ENCODE results near the gene CLSTN1. TPM values are rescaled to one million over a fixed set of nuclear protein-coding genes. Genes with fewer than 3 reads are reported as not detected.

The CLSTN1 gene
- total and polyA plus RNA-seq, 8 donors = 73.1 to 120 (median 107) TPM

- H3K36me3 ChIP-seq = peaks cover 0 to 97% of the 10 kb centered on the region in 2 donors
- H3K27me3 ChIP-seq = no peaks in the 10 kb centered on the region
- ATAC-seq = no peak
- no peak for TF ChIP-seq CTCF (IDR thresholded peaks at IDR 0.05)
- H3K4me3 ChIP-seq = no peak overlapping the region
- peak in 1 of 4 donors; percentile 76 for DNase-seq
- peaks cover 0 to 6% of the 10 kb centered on the region in 2 donors for H3K4me1 ChIP-seq
- intact Hi-C loops (cut with DNase I) = loop anchor here in 1 of 2 donors (10.0 kb wide), 1 partner anchor 104 kb away; no protein-coding TSS in a partner anchor
- peaks cover 0 to under 1% of the 10 kb centered on the region in 2 donors for H3K9me3 ChIP-seq
- H3K27ac ChIP-seq = peak overlapping the region in 1 of 2 donors; percentile 37
Observed at GRCh38 chr1:9728451-9729295, 95.1 kb downstream of the CLSTN1 start.

GRCh38 chr1:9726905-9727595 lies 96.7 kb downstream of the CLSTN1 start:
- Histone ChIP-seq H3K36me3 (peaks cover 0 to 97% of the 10 kb centered on the region in 2 donors), H3K4me1 (peaks cover 0 to 6% of the 10 kb centered on the region in 2 donors), H3K4me3 (no peak overlapping the region), H3K27ac (no peak overlapping the region), H3K27me3 (no peaks in the 10 kb centered on the region), H3K9me3 (peaks cover 0 to 8% of the 10 kb centered on the region in 2 donors)
- intact Hi-C loops (cut with DNase I) = loop anchor here in 1 of 2 donors (10.0 kb wide), 1 partner anchor 102 kb away; no protein-coding TSS in a partner anchor
- peak in 1 of 4 donors; percentile 73 for DNase-seq
- ATAC-seq = no peak
- no peak for TF ChIP-seq CTCF (IDR thresholded peaks at IDR 0.05)

GRCh38 chr1:9726406-9726805 lies 97.4 kb downstream of the CLSTN1 start:
- Histone ChIP-seq H3K4me3 (no peak overlapping the region), H3K27me3 (no peaks in the 10 kb centered on the region), H3K36me3 (peaks cover 0 to 97% of the 10 kb centered on the region in 2 donors), H3K4me1 (peaks cover 0 to 6% of the 10 kb centered on the region in 2 donors), H3K27ac (no peak overlapping the region), H3K9me3 (peaks cover 0 to 8% of the 10 kb centered on the region in 2 donors)
- ATAC-seq = no peak
- DNase-seq = peak in 1 of 4 donors; percentile 41
- no peak for TF ChIP-seq CTCF (IDR thresholded peaks at IDR 0.05)
- intact Hi-C loops (cut with DNase I) = loop anchor here in 1 of 2 donors (10.0 kb wide), 1 partner anchor 102 kb away; no protein-coding TSS in a partner anchor

- peak; percentile 75 to 94 for TF ChIP-seq CTCF (IDR thresholded peaks at IDR 0.05)
- Histone ChIP-seq H3K4me3 (no peak overlapping the region), H3K4me1 (no peaks in the 10 kb centered on the region), H3K9me3 (peaks cover 0 to 8% of the 10 kb centered on the region in 2 donors), H3K27ac (no peak overlapping the region), H3K36me3 (peaks cover 0 to 97% of the 10 kb centered on the region in 2 donors), H3K27me3 (no peaks in the 10 kb centered on the region)
- intact Hi-C loops (cut with DNase I) = loop anchor here in 1 of 2 donors (10.0 kb wide), 1 partner anchor 100 kb away; no protein-coding TSS in a partner anchor
- ATAC-seq (peak; percentile 89), DNase-seq (peak in 2 of 4 donors; percentile 22 to 91)
Observed at GRCh38 chr1:9724706-9725476, 98.9 kb downstream of the CLSTN1 start.
